GM18519 (cell line): Measurements from ENCODE around the gene CNIH3.

ENCODE experiments used
- ATAC-seq: cut with Tn5 transposase; IDR thresholded peaks from one replicate; pipeline ENCODE4 v1.9.1; 2021; ENCODE audit warnings: mild to moderate bottlenecking, moderate library complexity; ENCODE audit not compliant: unreplicated experiment, low FRiP score

Gene CNIH3

DNA sequence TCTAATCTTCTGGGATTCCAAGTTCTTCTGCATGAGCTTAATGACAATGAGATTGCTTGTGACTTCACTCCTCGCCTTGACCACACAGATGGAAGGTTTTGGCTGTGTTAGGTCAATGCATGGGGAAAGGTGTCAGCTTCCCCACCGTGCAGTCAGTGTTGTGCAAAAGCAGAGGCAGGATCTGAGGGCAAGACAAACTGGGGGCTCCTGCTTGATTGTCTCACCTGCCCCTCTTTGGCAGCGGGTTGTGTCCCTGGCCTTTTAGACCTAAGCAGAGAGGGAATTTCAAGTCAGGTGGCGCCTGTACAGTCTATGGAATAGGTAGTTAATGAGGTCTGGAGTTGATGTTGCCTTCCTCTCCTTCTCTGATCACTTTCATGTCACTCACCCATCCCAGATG is 150.1 kb downstream of the CNIH3 start:
- ATAC-seq, result no peak

DNA sequence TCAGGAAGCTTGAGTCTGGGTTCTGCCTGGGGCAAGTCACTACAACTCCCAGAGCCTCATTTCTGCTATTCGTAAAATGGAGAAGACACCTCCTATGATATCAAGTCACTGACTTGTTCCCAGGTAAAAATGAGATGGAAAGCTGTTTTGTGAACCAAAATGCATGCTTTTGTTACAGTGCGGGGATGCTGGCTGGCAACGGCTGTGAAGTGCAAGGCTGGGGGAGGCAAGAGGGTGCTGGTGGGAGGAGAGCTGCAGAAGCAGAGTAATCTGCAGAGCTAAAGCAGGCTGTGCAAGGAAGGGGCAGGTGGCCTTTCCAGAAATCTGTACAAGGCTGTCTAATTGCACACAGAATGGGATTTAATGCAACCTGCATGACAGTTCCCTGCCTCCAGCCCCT is 150.9 kb downstream of the CNIH3 start:
- ATAC-seq, result no peak

GRCh38 chr1:224767676-224768075 is 151.6 kb downstream of the CNIH3 start:
- ATAC-seq, result no peak

DNA sequence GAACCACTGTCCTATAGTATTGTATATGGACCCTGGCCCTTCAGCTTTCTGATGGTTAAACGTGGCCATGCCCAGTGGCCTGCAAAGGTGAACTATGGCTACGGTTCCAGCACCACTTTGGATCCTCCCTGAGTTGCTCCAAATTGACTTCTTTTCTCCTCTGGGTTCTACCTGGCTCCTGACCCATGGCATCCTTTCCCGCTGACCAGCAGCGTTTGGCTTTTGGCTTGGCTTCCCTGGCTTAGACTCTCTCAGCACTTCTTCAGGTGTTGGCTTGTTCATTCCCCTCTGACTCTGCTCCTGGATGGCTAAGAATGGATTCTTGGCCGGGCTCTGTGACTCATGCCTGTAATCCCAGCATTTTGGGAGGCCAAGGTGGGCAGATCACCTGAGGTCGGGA is 152.9 kb downstream of the CNIH3 start:
- no peak for ATAC-seq

GRCh38 chr1:224769452-224770335 is 153.6 kb downstream of the CNIH3 start:
- no peak for ATAC-seq

- no peak for ATAC-seq
Measured at GRCh38 chr1:224770336-224770693, 154.2 kb downstream of the CNIH3 start.

GRCh38 chr1:224773646-224774045 is 157.5 kb downstream of the CNIH3 start:
- no peak for ATAC-seq

GRCh38 chr1:224774378-224774777 is 158.3 kb downstream of the CNIH3 start:
- ATAC-seq, result no peak

DNA sequence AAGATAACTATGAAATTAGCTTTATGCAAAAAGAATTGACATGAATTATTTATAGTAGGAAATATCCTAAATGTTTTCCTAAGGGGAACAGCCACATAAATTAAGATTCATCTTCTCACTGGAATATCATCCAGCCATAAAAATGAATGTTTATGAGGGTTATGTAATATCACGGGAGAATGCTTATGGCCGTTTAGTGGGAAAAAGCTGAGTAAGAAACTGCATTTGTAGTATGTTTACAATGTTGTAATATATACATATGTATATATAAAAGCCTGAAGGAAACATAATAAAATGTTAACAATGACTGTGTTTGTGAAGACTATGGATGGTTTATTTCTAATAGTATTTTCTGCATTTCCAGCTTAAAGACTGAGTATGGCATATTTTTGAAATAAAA is 161.1 kb downstream of the CNIH3 start:
- ATAC-seq, result no peak

DNA sequence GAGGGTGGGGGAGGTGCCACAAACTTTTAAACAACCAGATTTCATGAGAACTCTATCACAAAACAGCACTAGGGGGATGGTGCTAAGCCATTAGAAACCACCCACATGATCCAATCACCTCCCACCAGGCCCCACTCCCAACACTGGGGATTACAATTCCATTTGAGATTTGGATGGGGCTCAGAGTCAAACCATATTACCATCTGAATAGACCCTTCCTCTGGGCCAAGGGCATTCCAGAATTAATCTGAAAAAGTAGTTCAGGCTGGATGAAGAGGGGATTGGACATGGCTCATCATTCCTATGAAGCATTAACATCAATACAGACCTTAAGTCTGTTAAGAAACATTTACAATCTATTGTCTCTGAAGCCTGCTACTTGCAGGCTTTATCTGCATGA is 163.4 kb downstream of the CNIH3 start:
- no peak for ATAC-seq

DNA sequence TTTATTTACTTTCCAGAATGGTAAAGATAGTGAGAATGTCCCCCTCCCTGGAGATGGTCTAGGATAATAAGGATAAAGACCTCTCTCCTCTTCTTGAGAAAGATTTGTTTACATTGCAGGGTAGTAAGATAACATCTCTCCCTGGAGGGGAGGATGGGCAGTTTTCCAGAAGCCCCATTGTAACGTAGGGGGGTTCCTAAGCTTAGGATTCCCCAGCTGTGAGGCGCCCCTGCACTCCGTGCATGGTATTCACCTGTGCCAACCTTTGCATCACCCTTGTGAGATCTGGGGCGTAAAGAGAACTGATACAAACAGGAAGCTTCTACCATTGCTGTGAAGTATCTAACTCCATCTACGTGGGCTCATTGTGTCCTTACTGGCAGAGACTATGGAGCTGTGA is 164.6 kb downstream of the CNIH3 start:
- no peak for ATAC-seq

GRCh38 chr1:224781800-224782199 is 165.7 kb downstream of the CNIH3 start:
- ATAC-seq, result peak; percentile 37

- peak; percentile 3 for ATAC-seq
Measured at GRCh38 chr1:224782281-224783000, 166.3 kb downstream of the CNIH3 start.

GRCh38 chr1:224783006-224783651 is 167.0 kb downstream of the CNIH3 start:
- peak; percentile 66 for ATAC-seq

DNA sequence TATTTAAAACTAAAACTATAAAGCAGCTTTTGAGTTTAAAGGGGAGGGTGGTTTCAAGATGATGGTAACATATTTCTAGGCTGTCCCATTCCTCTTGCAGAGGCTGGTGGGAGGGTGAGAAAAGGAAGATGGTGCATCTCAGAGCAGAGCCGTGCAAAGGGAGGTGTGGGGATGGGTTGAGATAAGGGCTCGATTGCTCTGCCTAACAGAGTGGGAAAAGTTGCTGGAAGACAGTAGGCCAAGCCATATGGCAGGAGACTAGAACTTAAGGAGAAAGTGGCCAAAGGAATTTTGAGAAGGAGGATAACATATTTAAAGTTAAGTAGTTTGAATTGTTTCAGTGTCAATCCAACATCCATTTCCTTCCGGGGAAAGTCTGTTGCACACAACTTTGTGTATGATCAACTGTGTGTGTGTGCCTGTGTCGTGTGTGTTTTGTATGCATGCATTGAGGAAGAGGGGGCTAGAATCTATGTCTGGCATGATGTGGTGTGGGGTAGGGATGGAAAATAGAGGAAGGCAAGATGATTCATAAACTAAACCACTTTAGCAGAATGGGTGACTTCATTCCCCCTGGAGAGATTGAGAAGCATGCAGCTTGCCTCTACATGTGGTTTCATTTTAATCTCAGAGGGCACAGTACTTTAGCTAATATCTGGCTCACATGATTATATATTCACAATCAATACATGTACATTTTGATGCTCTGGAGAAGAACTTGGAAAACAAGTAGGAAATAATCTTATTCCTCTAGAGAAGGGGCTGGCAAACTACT is 168.3 kb downstream of the CNIH3 start:
- no peak for ATAC-seq

DNA sequence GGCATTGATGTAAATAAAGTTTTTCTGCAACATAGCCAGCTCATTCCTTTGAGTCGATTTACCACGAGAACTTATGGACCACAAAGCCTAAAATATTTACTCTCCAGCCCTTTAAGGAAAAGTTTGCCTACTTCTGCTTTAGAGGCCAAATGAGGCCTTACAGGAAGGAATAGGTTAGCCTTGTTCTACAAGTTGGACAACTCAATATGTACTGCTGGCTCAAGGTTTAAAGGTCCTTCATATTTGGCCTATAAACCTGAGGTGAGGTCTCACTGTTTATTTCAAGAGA is 168.9 kb downstream of the CNIH3 start:
- ATAC-seq, result no peak

- no peak for ATAC-seq
Measured at GRCh38 chr1:224785622-224786021, 169.5 kb downstream of the CNIH3 start.

DNA sequence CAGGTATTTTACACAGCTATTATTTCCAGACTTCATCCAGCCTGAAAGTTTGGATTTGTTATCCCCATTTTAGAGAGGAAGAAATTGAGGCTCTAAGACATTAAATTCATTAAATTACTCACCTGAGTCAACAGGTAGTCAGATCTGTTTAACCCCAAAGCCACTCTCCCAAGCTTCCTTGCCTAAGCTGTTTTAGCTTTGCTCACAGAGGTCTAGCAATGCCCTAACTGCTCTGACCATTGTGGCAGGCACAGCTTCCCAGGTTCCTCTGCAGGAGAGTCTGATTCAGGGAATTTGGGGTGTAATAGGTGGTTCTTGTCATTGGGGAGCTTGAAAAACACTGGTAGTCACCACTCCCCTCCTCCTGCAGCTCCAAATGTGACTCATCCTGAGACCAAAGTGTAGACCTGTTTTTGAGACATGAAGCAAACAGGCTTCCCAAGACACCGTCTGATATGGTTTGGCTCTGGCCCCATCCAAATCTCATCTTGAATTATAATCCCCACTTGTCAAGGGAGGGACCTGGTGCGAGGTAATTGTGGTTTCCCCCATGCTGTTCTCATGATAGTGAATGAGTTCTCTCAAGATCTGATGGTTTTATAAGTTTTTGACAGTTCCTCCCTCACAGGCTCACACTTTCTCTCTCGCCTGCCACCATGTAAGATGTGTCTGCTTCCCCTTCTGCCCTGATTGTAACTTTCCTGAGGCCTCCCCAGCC is 170.6 kb downstream of the CNIH3 start:
- no peak for ATAC-seq

DNA sequence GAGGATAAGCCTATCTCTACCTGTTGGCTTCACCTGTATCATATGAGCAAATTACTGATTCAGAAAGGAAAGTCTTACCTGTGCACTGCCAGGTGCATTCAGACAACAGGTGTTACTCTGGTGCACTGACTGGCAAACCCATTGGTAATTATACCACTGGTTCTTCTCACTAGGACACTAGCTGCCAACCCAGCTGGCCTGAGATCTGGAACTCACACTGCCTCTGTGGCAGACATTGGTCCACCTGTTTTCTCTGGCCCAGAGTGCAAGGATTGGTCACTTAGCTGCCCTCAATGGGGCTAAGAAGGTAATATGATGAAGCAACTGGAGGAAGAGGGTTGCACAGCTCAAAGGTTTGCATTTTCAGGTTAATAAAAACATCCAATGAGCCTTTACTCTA is 173.2 kb downstream of the CNIH3 start:
- ATAC-seq, result no peak
